KMS-11 (cell line): Measurements from ENCODE around the gene MACROH2A1.

ENCODE experiments used
- H2AFZ ChIP-seq: fragments of 200-600 bp; sonication (generic); 2 replicates; pipeline ENCODE4 v1.6.1; 2016; ENCODE audit warnings: antibody characterized with exemption, mixed run types, low read depth
- H3K27ac ChIP-seq: fragments of 200-600 bp; sonication (generic); 2 replicates; pipeline ENCODE4 v1.6.1; 2016; ENCODE audit warnings: mild to moderate bottlenecking, mixed run types
- H3K27me3 ChIP-seq: fragments of 200-600 bp; sonication (generic); 2 replicates; pipeline ENCODE4 v1.6.1; 2017; ENCODE audit warnings: mild to moderate bottlenecking, low read depth, mixed run types, moderate library complexity; ENCODE audit not compliant: insufficient read depth
- H3K36me3 ChIP-seq: fragments of 200-600 bp; sonication (generic); 2 replicates; pipeline ENCODE4 v1.6.1; 2017; ENCODE audit warnings: mild to moderate bottlenecking, mixed run types; ENCODE audit not compliant: insufficient read depth
- H3K4me1 ChIP-seq: fragments of 200-600 bp; sonication (generic); 2 replicates; pipeline ENCODE4 v1.6.1; 2016; ENCODE audit warnings: mild to moderate bottlenecking, low read depth, mixed run types; ENCODE audit not compliant: poor library complexity, severe bottlenecking
- H3K4me2 ChIP-seq: fragments of 200-600 bp; sonication (generic); 2 replicates; pipeline ENCODE4 v1.7.0; 2016; ENCODE audit warnings: mild to moderate bottlenecking, mixed run types
- H3K4me3 ChIP-seq: fragments of 200-600 bp; sonication (generic); IDR thresholded peaks from 2 replicates; pipeline ENCODE4 v1.6.1; 2017; ENCODE audit warnings: low read depth, low read length, mixed read lengths; ENCODE audit not compliant: insufficient read depth
- H3K79me2 ChIP-seq: fragments of 200-600 bp; sonication (generic); 2 replicates; pipeline ENCODE4 v1.6.1; 2016; ENCODE audit warnings: low read depth, mixed run types; ENCODE audit not compliant: insufficient read depth
- H3K9ac ChIP-seq: fragments of 200-600 bp; sonication (generic); 2 replicates; pipeline ENCODE4 v1.6.1; 2016; ENCODE audit warnings: mild to moderate bottlenecking, mixed run types
- H4K20me1 ChIP-seq: fragments of 200-600 bp; sonication (generic); 2 replicates; pipeline ENCODE4 v1.6.1; 2016; ENCODE audit warnings: mild to moderate bottlenecking, mixed run types; ENCODE audit not compliant: insufficient read depth
- TF ChIP-seq, protein P1 (sequence below): fragments of 200-600 bp; sonication (generic); conservative IDR thresholded peaks from 2 replicates; pipeline ENCODE4 v1.6.1; 2017; ENCODE audit warnings: low read depth, mild to moderate bottlenecking, antibody characterized with exemption, low read length, moderate library complexity, mixed read lengths

Gene MACROH2A1

DNA sequence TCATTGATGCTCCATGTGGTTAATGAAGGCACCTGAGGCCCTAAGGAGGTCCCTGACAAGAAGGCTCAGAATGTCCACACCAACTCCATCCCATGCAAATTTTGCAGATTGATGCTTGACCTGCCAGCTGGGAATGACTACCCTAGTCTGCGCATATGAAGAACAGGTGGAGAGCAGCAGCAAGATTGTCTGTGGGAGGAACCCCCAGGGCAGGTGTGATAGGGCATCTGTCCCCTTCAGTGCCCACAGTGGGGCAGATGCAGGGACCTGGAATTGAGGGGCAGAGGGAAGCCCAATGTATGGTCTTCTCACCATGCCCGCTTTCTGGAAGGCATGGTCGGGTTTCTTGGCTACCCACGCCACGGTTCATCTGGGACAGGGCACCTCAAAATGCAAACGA lies 79.6 kb downstream of the MACROH2A1 start:
- Histone ChIP-seq H4K20me1 (no peaks in the 10 kb centered on the region), H3K79me2 (no peaks in the 10 kb centered on the region), H2AFZ (no peak overlapping the region), H3K27ac (no peak overlapping the region), H3K4me3 (no peak overlapping the region), H3K9ac (no peak overlapping the region), H3K27me3 (no peaks in the 10 kb centered on the region), H3K36me3 (no peaks in the 10 kb centered on the region), H3K4me2 (no peak overlapping the region), H3K4me1 (no peaks in the 10 kb centered on the region)
- TF ChIP-seq, protein P1, sequence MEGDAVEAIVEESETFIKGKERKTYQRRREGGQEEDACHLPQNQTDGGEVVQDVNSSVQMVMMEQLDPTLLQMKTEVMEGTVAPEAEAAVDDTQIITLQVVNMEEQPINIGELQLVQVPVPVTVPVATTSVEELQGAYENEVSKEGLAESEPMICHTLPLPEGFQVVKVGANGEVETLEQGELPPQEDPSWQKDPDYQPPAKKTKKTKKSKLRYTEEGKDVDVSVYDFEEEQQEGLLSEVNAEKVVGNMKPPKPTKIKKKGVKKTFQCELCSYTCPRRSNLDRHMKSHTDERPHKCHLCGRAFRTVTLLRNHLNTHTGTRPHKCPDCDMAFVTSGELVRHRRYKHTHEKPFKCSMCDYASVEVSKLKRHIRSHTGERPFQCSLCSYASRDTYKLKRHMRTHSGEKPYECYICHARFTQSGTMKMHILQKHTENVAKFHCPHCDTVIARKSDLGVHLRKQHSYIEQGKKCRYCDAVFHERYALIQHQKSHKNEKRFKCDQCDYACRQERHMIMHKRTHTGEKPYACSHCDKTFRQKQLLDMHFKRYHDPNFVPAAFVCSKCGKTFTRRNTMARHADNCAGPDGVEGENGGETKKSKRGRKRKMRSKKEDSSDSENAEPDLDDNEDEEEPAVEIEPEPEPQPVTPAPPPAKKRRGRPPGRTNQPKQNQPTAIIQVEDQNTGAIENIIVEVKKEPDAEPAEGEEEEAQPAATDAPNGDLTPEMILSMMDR = no peak

DNA sequence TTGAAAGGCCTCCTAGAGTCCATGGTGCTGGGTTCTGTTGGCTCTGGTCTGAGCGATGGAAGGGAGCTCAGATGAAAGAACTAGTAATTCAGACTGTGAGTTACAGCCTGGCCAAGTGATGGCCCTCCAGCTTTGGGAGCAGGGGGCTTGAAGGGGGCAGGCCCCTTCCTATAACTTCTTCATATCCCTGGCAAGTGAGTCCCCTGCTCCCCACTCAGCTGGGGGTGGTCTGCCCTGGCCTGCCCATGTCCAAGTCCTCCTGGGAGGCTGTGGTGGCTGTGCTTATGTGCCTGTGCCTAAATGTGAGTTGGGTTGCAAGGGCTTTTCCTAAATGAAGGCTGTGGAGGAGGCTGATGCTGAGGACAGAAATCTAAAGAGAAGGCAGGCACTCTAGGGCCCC lies 80.1 kb downstream of the MACROH2A1 start:
- no peak overlapping the region for H3K4me3 ChIP-seq
- H3K27ac ChIP-seq = no peak overlapping the region
- no peaks in the 10 kb centered on the region for H3K36me3 ChIP-seq
- H2AFZ ChIP-seq = no peak overlapping the region
- H3K9ac ChIP-seq = no peak overlapping the region
- H3K4me2 ChIP-seq = no peak overlapping the region
- no peaks in the 10 kb centered on the region for H3K79me2 ChIP-seq
- H3K4me1 ChIP-seq = peaks cover 1% of the 10 kb centered on the region
- TF ChIP-seq, protein P1 = no peak
- no peaks in the 10 kb centered on the region for H4K20me1 ChIP-seq
- H3K27me3 ChIP-seq = no peaks in the 10 kb centered on the region

DNA sequence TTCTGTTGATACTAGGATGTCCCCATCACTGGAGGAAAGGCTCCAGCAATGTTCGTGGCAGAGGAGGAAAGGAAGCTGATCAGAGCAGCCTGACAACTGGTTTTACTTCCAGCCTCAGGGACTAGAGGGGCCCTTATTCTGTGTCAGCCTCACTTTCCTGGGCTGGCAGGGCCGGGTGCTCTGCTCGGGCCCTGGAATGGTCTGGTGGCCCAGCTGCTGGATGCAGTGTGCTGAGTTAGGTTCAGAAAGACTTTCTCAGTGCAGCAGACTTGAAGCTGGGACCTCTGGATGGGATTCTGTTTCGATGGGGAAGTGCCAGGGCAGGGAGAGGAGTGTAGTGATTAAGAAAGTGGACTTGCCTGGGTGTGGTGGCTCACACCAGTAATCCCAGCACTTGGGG lies 81.0 kb downstream of the MACROH2A1 start:
- Histone ChIP-seq H4K20me1 (no peaks in the 10 kb centered on the region), H3K4me1 (peaks cover 10% of the 10 kb centered on the region), H3K9ac (no peak overlapping the region), H3K27ac (no peak overlapping the region), H2AFZ (no peak overlapping the region), H3K36me3 (no peaks in the 10 kb centered on the region), H3K79me2 (no peaks in the 10 kb centered on the region), H3K27me3 (no peaks in the 10 kb centered on the region), H3K4me2 (no peak overlapping the region), H3K4me3 (no peak overlapping the region)
- TF ChIP-seq, protein P1 = no peak

DNA sequence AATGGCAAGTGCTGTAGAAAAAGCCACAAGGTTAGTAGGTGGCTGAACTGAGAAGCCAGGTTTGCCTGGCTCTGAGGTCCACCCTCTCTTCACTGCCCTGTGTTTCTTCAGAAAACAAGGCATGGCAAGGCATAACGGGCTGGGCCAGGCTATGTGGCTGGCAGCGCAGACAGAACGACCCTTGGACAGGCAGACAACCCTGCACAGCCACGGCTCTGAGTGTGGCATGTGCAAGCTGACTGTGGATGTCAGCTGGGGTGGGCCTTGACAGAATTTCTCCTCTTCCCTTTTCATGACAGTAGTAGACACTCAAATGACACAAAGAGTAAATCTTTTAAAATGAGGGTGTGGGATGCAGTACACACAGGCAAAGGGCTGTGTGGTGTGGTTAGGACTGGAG lies 81.7 kb downstream of the MACROH2A1 start:
- no peaks in the 10 kb centered on the region for H4K20me1 ChIP-seq
- H3K79me2 ChIP-seq = no peaks in the 10 kb centered on the region
- H3K4me1 ChIP-seq = peaks cover 18% of the 10 kb centered on the region
- H3K27ac ChIP-seq = no peak overlapping the region
- H2AFZ ChIP-seq = no peak overlapping the region
- TF ChIP-seq, protein P1 = no peak
- no peaks in the 10 kb centered on the region for H3K36me3 ChIP-seq
- H3K27me3 ChIP-seq = no peaks in the 10 kb centered on the region
- no peak overlapping the region for H3K4me2 ChIP-seq
- H3K4me3 ChIP-seq = no peak overlapping the region
- no peak overlapping the region for H3K9ac ChIP-seq

DNA sequence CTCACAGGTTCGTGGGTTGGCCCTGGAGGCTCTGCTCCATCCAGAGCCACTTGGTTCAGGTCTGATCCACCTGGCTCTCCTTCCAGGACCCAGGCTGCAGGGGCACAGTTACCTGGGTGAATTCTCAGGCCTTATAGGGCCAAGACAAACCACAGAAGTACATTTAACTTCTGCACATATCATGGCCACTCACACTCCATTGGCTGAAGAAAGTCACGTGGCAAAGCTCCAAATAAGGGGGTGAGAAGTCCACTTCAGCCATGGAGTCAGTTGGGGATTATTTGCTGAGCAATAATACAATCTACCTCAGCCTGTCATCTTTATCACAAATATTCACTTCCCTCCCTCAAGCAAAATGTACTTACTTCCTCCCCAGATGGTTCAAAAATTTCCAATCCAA lies 83.6 kb downstream of the MACROH2A1 start:
- Histone ChIP-seq H3K4me1 (peaks cover 18% of the 10 kb centered on the region), H2AFZ (no peak overlapping the region), H3K4me3 (no peak overlapping the region), H4K20me1 (no peaks in the 10 kb centered on the region), H3K36me3 (no peaks in the 10 kb centered on the region), H3K27me3 (no peaks in the 10 kb centered on the region), H3K27ac (no peak overlapping the region), H3K4me2 (no peak overlapping the region), H3K79me2 (no peaks in the 10 kb centered on the region), H3K9ac (no peak overlapping the region)
- TF ChIP-seq, protein P1 = no peak
